GM23338 (cell line): ENCODE results near the gene TOR3A. TPM values are rescaled to one million over a fixed set of nuclear protein-coding genes. Genes with fewer than 3 reads are reported as not detected.

Source experiments
- ATAC-seq: fragments of 200-7000 bp; cut with Tn5 transposase; 3 replicates; pipeline ENCODE4 v1.9.1; 2020
- DNase-seq: peaks from one replicate; pipeline ENCODE4 v3.0.0-alpha.2; 2015; ENCODE audit warnings: low spot score
- H2AFZ ChIP-seq: fragments of 200-600 bp; sonication (generic); 2 replicates; pipeline ENCODE4 v1.8.0; 2016; ENCODE audit warnings: antibody characterized with exemption, mild to moderate bottlenecking, moderate library complexity
- H3F3A ChIP-seq: fragments of 200-600 bp; sonication (generic); replicated peaks from 2 replicates; pipeline ENCODE4 v1.8.0; 2017; ENCODE audit warnings: antibody characterized with exemption, mixed run types, low read depth
- H3K27ac ChIP-seq: fragments of 200-600 bp; sonication (generic); 2 replicates; pipeline ENCODE4 v1.6.1; 2016; ENCODE audit warnings: low read depth
- H3K27me3 ChIP-seq: fragments of 200-600 bp; sonication (generic); 2 replicates; pipeline ENCODE4 v1.8.0; 2016; ENCODE audit warnings: mild to moderate bottlenecking, mixed run types, moderate library complexity; ENCODE audit not compliant: insufficient read depth
- H3K36me3 ChIP-seq: fragments of 200-600 bp; sonication (generic); 2 replicates; pipeline ENCODE4 v1.8.0; 2016; ENCODE audit warnings: mild to moderate bottlenecking; ENCODE audit not compliant: insufficient read depth
- H3K4me1 ChIP-seq: fragments of 200-600 bp; sonication (generic); 2 replicates; pipeline ENCODE4 v1.8.0; 2016; ENCODE audit warnings: mild to moderate bottlenecking, moderate library complexity; ENCODE audit not compliant: insufficient read depth
- H3K4me2 ChIP-seq: fragments of 200-600 bp; sonication (generic); 2 replicates; pipeline ENCODE4 v1.7.1; 2017; ENCODE audit warnings: mixed run types
- H3K4me3 ChIP-seq: fragments of 200-600 bp; sonication (generic); 2 replicates; pipeline ENCODE4 v1.6.1; 2016; ENCODE audit warnings: mixed run types
- H3K79me2 ChIP-seq: fragments of 200-600 bp; sonication (generic); replicated peaks from 2 replicates; pipeline ENCODE4 v1.8.0; 2017; ENCODE audit warnings: mild to moderate bottlenecking; ENCODE audit not compliant: insufficient read depth
- H3K9me2 ChIP-seq: fragments of 200-600 bp; sonication (generic); 2 replicates; pipeline ENCODE4 v1.8.0; 2017; ENCODE audit not compliant: insufficient read depth
- H4K20me1 ChIP-seq: fragments of 200-600 bp; sonication (generic); replicated peaks from 2 replicates; pipeline ENCODE4 v1.8.0; 2017; ENCODE audit warnings: mild to moderate bottlenecking; ENCODE audit not compliant: insufficient read depth
- H3K27ac Mint-ChIP-seq: 2 replicates; pipeline ENCODE4 v1.8.0; 2020; ENCODE audit warnings: inconsistent platforms, mild to moderate bottlenecking, moderate library complexity, mixed read lengths
- H3K27me3 Mint-ChIP-seq: 3 replicates; pipeline ENCODE4 v1.8.0; 2022; ENCODE audit warnings: low read depth, mild to moderate bottlenecking, moderate library complexity, mixed read lengths, inconsistent platforms; ENCODE audit not compliant: insufficient read depth, poor library complexity
- H3K36me3 Mint-ChIP-seq: 3 replicates; pipeline ENCODE4 v1.8.0; 2021; ENCODE audit warnings: low read depth, mild to moderate bottlenecking, inconsistent platforms, moderate library complexity, mixed read lengths
- H3K4me1 Mint-ChIP-seq: 3 replicates; pipeline ENCODE4 v1.8.0; 2020; ENCODE audit warnings: mild to moderate bottlenecking, inconsistent platforms, mixed read lengths
- H3K4me3 Mint-ChIP-seq: 3 replicates; pipeline ENCODE4 v1.8.0; 2021; ENCODE audit warnings: moderate library complexity, mild to moderate bottlenecking, inconsistent platforms, mixed read lengths
- H3K9me3 Mint-ChIP-seq: 3 replicates; pipeline ENCODE4 v1.8.0; 2020; ENCODE audit warnings: moderate library complexity, mild to moderate bottlenecking, inconsistent platforms, mixed read lengths
- CREB1 ChIP-seq: fragments of 250-450 bp; sonication (Bioruptor Pico); IDR thresholded peaks from 2 replicates; pipeline ENCODE4 v1.5.0; 2020; ENCODE audit warnings: low read depth, mild to moderate bottlenecking, moderate library complexity
- ETS1 ChIP-seq: IDR thresholded peaks from 2 replicates; pipeline ENCODE4 v1.6.1; 2016; ENCODE audit warnings: antibody characterized with exemption
- EZH2 ChIP-seq: fragments of 200-600 bp; sonication (generic); IDR thresholded peaks from one replicate; pipeline ENCODE4 v1.8.0; 2017; ENCODE audit warnings: antibody characterized with exemption, mild to moderate bottlenecking, low read depth; ENCODE audit not compliant: unreplicated experiment
- EZH2phosphoT487 ChIP-seq: fragments of 200-600 bp; sonication (generic); IDR thresholded peaks from one replicate; pipeline ENCODE4 v1.8.1; 2018; ENCODE audit warnings: antibody characterized with exemption; ENCODE audit not compliant: unreplicated experiment
- JUNB ChIP-seq: IDR thresholded peaks from one replicate; pipeline ENCODE4 v1.6.1; 2016; ENCODE audit warnings: antibody characterized with exemption; ENCODE audit not compliant: unreplicated experiment
- NANOG ChIP-seq: IDR thresholded peaks from 2 replicates; pipeline ENCODE4 v1.6.1; 2016; ENCODE audit warnings: antibody characterized with exemption, borderline replicate concordance
- POLR2AphosphoS5 ChIP-seq: IDR thresholded peaks from 2 replicates; pipeline ENCODE4 v1.6.1; 2016; ENCODE audit warnings: antibody characterized with exemption, low read depth
- STAT1 ChIP-seq: IDR thresholded peaks from one replicate; pipeline ENCODE4 v1.6.1; 2016; ENCODE audit warnings: antibody characterized with exemption; ENCODE audit not compliant: unreplicated experiment
- ZNF114 ChIP-seq: fragments of 250-450 bp; sonication (Bioruptor Pico); IDR thresholded peaks from 2 replicates; pipeline ENCODE4 v1.5.0; 2020; ENCODE audit warnings: mild to moderate bottlenecking, moderate library complexity
- ZNF331 ChIP-seq: fragments of 250-450 bp; sonication (Bioruptor Pico); IDR thresholded peaks from 2 replicates; pipeline ENCODE4 v1.5.0; 2020; ENCODE audit warnings: low read depth, mild to moderate bottlenecking, moderate library complexity
- ZNF462 ChIP-seq: fragments of 250-450 bp; sonication (Bioruptor Pico); IDR thresholded peaks from 2 replicates; pipeline ENCODE4 v1.5.0; 2020; ENCODE audit warnings: mild to moderate bottlenecking, moderate library complexity
- polyA plus RNA-seq: library from polyadenylated mRNA; unstranded; fragments of >200 nt; fragmentation: Nextera tagmentation; extraction: Ambion mirVana; gene quantifications from 2 replicates; pipeline ENCODE4 v1.2.1, GENCODE V29; 2016
- total RNA-seq: library from RNA; depleted of rRNA; stranded (reverse); fragments of >200 nt; shearing (Covaris generic); gene quantifications from 2 replicates; pipeline ENCODE4 v1.2.3, GENCODE V29; 2014
- TF ChIP-seq, protein P1 (sequence below): IDR thresholded peaks from one replicate; pipeline ENCODE4 v1.6.1; 2018; ENCODE audit warnings: antibody characterized with exemption; ENCODE audit not compliant: unreplicated experiment
- TF ChIP-seq, protein P2 (sequence below), 2 experiments: fragments of 200-600 bp in 1 of 2; sonication (generic) in 1 of 2; conservative IDR thresholded peaks; 2 replicates each; pipeline versions ENCODE4 v1.5.1 to v1.6.1; 2016 to 2017; ENCODE audit warnings: antibody characterized with exemption in 2 of 2, low read depth in 2 of 2, mild to moderate bottlenecking in 2 of 2, moderate library complexity in 1 of 2

Gene TOR3A
- total and polyA plus RNA-seq, 2 experiments from 2014 or later = 11.2 to 57.6 TPM

DNA sequence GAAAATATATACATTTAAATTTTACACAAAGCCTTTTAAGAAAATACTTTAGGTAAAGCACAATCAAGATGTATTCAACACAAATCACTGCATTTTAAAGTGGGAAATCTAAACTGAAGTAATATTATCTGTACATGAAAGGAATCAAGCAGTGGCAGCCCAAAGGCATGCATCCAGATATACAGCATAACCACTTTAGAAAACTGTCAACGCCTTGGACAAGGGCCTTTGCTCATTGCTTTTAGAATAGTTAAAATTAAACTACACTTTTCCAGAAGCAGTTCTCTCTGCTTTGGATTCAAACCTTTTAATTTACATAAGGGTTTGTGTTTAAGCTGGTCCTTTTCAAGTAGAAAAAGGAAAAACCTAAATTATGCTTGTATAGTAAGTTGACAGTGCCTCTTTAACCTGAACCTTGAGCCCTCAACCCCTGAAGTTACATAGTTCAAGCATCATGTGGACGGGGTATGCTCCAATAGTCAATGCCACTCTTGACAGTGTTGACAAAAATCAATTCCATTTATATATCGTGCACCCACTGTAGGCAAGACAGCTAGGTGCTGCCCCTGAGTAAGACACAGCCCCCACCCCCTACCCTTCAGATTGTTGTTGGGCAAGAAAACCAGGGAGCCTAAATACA, 22.9 kb downstream of the TOR3A start:
- H3K27ac Mint-ChIP-seq = no peak overlapping the region
- Histone ChIP-seq H3K27me3 (no peaks in the 10 kb centered on the region), H3K36me3 (no peaks in the 10 kb centered on the region; the same call in 1 of the 2 replicates), H3K27ac (no peak overlapping the region), H3K79me2 (no peaks in the 10 kb centered on the region), H3F3A (no peaks in the 10 kb centered on the region), H3K9me2 (no peaks in the 10 kb centered on the region), H2AFZ (no peak overlapping the region), H3K4me2 (no peak overlapping the region), H4K20me1 (no peaks in the 10 kb centered on the region), H3K4me3 (no peak overlapping the region), H3K4me1 (peaks cover under 1% of the 10 kb centered on the region; the same call in 1 of the 2 replicates)
- no peak for TF ChIP-seq STAT1
- no peak for TF ChIP-seq ZNF114 (CRISPR knock-in tag)
- TF ChIP-seq NANOG = no peak
- no peak for TF ChIP-seq ZNF331 (CRISPR knock-in tag)
- no peak for TF ChIP-seq JUNB
- TF ChIP-seq CREB1 (CRISPR knock-in tag) = no peak
- TF ChIP-seq, protein P1, sequence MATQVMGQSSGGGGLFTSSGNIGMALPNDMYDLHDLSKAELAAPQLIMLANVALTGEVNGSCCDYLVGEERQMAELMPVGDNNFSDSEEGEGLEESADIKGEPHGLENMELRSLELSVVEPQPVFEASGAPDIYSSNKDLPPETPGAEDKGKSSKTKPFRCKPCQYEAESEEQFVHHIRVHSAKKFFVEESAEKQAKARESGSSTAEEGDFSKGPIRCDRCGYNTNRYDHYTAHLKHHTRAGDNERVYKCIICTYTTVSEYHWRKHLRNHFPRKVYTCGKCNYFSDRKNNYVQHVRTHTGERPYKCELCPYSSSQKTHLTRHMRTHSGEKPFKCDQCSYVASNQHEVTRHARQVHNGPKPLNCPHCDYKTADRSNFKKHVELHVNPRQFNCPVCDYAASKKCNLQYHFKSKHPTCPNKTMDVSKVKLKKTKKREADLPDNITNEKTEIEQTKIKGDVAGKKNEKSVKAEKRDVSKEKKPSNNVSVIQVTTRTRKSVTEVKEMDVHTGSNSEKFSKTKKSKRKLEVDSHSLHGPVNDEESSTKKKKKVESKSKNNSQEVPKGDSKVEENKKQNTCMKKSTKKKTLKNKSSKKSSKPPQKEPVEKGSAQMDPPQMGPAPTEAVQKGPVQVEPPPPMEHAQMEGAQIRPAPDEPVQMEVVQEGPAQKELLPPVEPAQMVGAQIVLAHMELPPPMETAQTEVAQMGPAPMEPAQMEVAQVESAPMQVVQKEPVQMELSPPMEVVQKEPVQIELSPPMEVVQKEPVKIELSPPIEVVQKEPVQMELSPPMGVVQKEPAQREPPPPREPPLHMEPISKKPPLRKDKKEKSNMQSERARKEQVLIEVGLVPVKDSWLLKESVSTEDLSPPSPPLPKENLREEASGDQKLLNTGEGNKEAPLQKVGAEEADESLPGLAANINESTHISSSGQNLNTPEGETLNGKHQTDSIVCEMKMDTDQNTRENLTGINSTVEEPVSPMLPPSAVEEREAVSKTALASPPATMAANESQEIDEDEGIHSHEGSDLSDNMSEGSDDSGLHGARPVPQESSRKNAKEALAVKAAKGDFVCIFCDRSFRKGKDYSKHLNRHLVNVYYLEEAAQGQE = no peak
- TF ChIP-seq, protein P2, sequence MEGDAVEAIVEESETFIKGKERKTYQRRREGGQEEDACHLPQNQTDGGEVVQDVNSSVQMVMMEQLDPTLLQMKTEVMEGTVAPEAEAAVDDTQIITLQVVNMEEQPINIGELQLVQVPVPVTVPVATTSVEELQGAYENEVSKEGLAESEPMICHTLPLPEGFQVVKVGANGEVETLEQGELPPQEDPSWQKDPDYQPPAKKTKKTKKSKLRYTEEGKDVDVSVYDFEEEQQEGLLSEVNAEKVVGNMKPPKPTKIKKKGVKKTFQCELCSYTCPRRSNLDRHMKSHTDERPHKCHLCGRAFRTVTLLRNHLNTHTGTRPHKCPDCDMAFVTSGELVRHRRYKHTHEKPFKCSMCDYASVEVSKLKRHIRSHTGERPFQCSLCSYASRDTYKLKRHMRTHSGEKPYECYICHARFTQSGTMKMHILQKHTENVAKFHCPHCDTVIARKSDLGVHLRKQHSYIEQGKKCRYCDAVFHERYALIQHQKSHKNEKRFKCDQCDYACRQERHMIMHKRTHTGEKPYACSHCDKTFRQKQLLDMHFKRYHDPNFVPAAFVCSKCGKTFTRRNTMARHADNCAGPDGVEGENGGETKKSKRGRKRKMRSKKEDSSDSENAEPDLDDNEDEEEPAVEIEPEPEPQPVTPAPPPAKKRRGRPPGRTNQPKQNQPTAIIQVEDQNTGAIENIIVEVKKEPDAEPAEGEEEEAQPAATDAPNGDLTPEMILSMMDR (conservative IDR thresholded peaks at IDR 0.05; ENCODE audit: low read depth in 2 of 2) = no peak
- TF ChIP-seq EZH2phosphoT487 = no peak
- no peak for TF ChIP-seq ZNF462 (CRISPR knock-in tag)
- no peak for TF ChIP-seq EZH2
- TF ChIP-seq ETS1 = no peak
- TF ChIP-seq POLR2AphosphoS5 = no peak
- peaks cover 2% of the 10 kb centered on the region for H3K27me3 Mint-ChIP-seq
- H3K4me1 Mint-ChIP-seq = peaks cover 13% of the 10 kb centered on the region; the same call in 2 of the 3 replicates
- no peak overlapping the region for H3K4me3 Mint-ChIP-seq
- DNase-seq (no peak), ATAC-seq (no peak)
- H3K9me3 Mint-ChIP-seq = no peaks in the 10 kb centered on the region
- H3K36me3 Mint-ChIP-seq = peaks cover 18% of the 10 kb centered on the region
